ENCODE results near the gene AQP11. TPM values are rescaled to one million over a fixed set of nuclear protein-coding genes. Genes with fewer than 3 reads are reported as not detected.
A peak's percentile ranks its signal among the peaks of the same experiment; 100 is the strongest.
"Not testable (repeated sequence)": the region's sequence is repeated elsewhere in the genome, so short reads cannot be mapped to it uniquely, and the experiment has no call there.

AQP11 gene
- polyA plus RNA-seq (2012; ENCODE audit: insufficient read depth, insufficient read length) = not detected

GRCh38 chr11:77589521-77590193 lies at the start of gene AQP11:
Gene AQP11, plus strand, starts transcription at chr11:77589953. Its CDS starts 40 bp downstream, at chr11:77589993.
- DNase-seq (ENCODE audit: low read depth, low spot score) = no peak
- H3K4me3 ChIP-seq (ENCODE audit: low read length) = no peak within 1 kb of the TSS

- DNase-seq (ENCODE audit: low read depth, low spot score) = no peak
- no peak overlapping the region for H3K4me3 ChIP-seq (ENCODE audit: low read length)
Measured at GRCh38 chr11:77542296-77542695, 47.5 kb upstream of the AQP11 start.

GRCh38 chr11:77547047-77547836 lies 42.5 kb upstream of the AQP11 start:
- DNase-seq (ENCODE audit: low read depth, low spot score) = no peak
- H3K4me3 ChIP-seq (ENCODE audit: low read length) = no peak overlapping the region

- peak; percentile 53 for DNase-seq (ENCODE audit: low read depth, low spot score)
- H3K4me3 ChIP-seq (ENCODE audit: low read length) = no peak overlapping the region
Measured at GRCh38 chr11:77547863-77548551, 41.7 kb upstream of the AQP11 start.

- no peak for DNase-seq (ENCODE audit: low read depth, low spot score)
- no peak overlapping the region for H3K4me3 ChIP-seq (ENCODE audit: low read length)
Measured at GRCh38 chr11:77548552-77549445, 41.0 kb upstream of the AQP11 start.

- H3K4me3 ChIP-seq (ENCODE audit: low read length); DNase-seq (ENCODE audit: low read depth, low spot score): not testable (repeated sequence)
Measured at GRCh38 chr11:77551426-77551825, 38.3 kb upstream of the AQP11 start.

GRCh38 chr11:77557553-77557952 lies 32.2 kb upstream of the AQP11 start:
- no peak overlapping the region for H3K4me3 ChIP-seq (ENCODE audit: low read length)
- DNase-seq (ENCODE audit: low read depth, low spot score) = no peak

- no peak for DNase-seq (ENCODE audit: low read depth, low spot score)
- no peak overlapping the region for H3K4me3 ChIP-seq (ENCODE audit: low read length)
Measured at GRCh38 chr11:77558380-77558779, 31.4 kb upstream of the AQP11 start.

GRCh38 chr11:77559686-77560401 lies 29.9 kb upstream of the AQP11 start:
- H3K4me3 ChIP-seq (ENCODE audit: low read length) = no peak overlapping the region
- DNase-seq (ENCODE audit: low read depth, low spot score) = no peak

GRCh38 chr11:77560605-77561004 lies 29.1 kb upstream of the AQP11 start:
- H3K4me3 ChIP-seq (ENCODE audit: low read length) = no peak overlapping the region
- DNase-seq (ENCODE audit: low read depth, low spot score) = no peak

- DNase-seq (ENCODE audit: low read depth, low spot score) = no peak
- H3K4me3 ChIP-seq (ENCODE audit: low read length) = no peak overlapping the region
Measured at GRCh38 chr11:77561257-77561656, 28.5 kb upstream of the AQP11 start.

GRCh38 chr11:77568306-77568705 lies 21.4 kb upstream of the AQP11 start:
- no peak for DNase-seq (ENCODE audit: low read depth, low spot score)

GRCh38 chr11:77568916-77569675 lies 20.7 kb upstream of the AQP11 start:
- H3K4me3 ChIP-seq (ENCODE audit: low read length) = no peak overlapping the region
- no peak for DNase-seq (ENCODE audit: low read depth, low spot score)

More at GRCh38 chr11:77568306-77568705, 21.4 kb upstream of the AQP11 start:
- no peak overlapping the region for H3K4me3 ChIP-seq (ENCODE audit: low read length)

- no peak for DNase-seq (ENCODE audit: low read depth, low spot score)
- no peak overlapping the region for H3K4me3 ChIP-seq (ENCODE audit: low read length)
Measured at GRCh38 chr11:77569676-77570070, 20.1 kb upstream of the AQP11 start.

GRCh38 chr11:77570896-77571295 lies 18.9 kb upstream of the AQP11 start:
- not testable (repeated sequence) for H3K4me3 ChIP-seq (ENCODE audit: low read length); DNase-seq (ENCODE audit: low read depth, low spot score)

GRCh38 chr11:77575428-77575827 lies 14.3 kb upstream of the AQP11 start:
- DNase-seq (ENCODE audit: low read depth, low spot score) = not testable (repeated sequence)

GRCh38 chr11:77580712-77581337 lies 8.9 kb upstream of the AQP11 start:
- no peak overlapping the region for H3K4me3 ChIP-seq (ENCODE audit: low read length)
- DNase-seq (ENCODE audit: low read depth, low spot score) = peak; percentile 41

More at GRCh38 chr11:77575428-77575827, 14.3 kb upstream of the AQP11 start:
- H3K4me3 ChIP-seq (ENCODE audit: low read length) = not testable (repeated sequence)

Measured in Jurkat, Clone E6-1 (cell line).